Activated naive CD4-positive, alpha-beta T cell treated with anti-CD3 and anti-CD28 coated beads, Interleukin-2, amount 10 ng/mL, durations not matched to agents 7 days and 5 days (primary cell): Measurements from ENCODE around the gene BBX.

ENCODE experiments used
- CTCF ChIA-PET: fragments of 350-600 bp; sonication (Branson Sonifier 250); formaldehyde crosslinking; loops from one replicate; lab custom pipeline; 2021; ENCODE audit warnings: antibody characterized with exemption; lab: Charles Lee
- DNase-seq: peaks from one replicate; pipeline ENCODE4 v3.0.0-alpha.2; 2020
- H3K27ac Mint-ChIP-seq: one replicate; pipeline ENCODE4 v1.8.0; 2021; ENCODE audit warnings: mild to moderate bottlenecking, moderate library complexity, mixed read lengths
- H3K27me3 Mint-ChIP-seq: one replicate; pipeline ENCODE4 v1.8.0; 2021; ENCODE audit warnings: mild to moderate bottlenecking, mixed read lengths
- H3K36me3 Mint-ChIP-seq: one replicate; pipeline ENCODE4 v1.8.0; 2021; ENCODE audit warnings: mixed read lengths
- H3K4me1 Mint-ChIP-seq: one replicate; pipeline ENCODE4 v1.8.0; 2021; ENCODE audit warnings: mixed read lengths
- H3K4me3 Mint-ChIP-seq: one replicate; pipeline ENCODE4 v1.8.0; 2021; ENCODE audit warnings: mild to moderate bottlenecking, moderate library complexity, mixed read lengths
- H3K9me3 Mint-ChIP-seq: one replicate; pipeline ENCODE4 v1.8.0; 2021; ENCODE audit warnings: mixed read lengths

BBX gene

DNA sequence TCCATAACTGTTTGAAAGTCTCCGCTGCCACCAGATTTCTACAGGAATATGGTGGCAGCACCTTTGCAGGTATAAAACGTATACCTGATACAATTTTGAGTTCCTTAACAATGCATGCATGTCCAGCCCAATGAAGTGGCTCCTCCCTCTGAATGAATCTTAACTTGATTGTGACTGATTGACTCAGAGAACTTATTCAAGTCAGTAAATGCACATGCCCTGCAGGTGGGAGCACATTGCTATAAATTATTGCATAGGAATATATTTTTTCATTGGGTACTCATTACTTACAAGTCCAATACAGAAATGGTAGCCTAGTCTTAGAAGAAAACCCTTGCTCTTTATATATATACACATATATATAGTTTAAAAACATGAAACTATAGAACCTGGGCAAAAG lies 259.3 kb downstream of the BBX start:
- H3K4me3 Mint-ChIP-seq, result no peak overlapping the region
- no peaks in the 10 kb centered on the region for H3K27me3 Mint-ChIP-seq
- H3K36me3 Mint-ChIP-seq, result peaks cover 31% of the 10 kb centered on the region
- no peak overlapping the region for H3K27ac Mint-ChIP-seq
- CTCF ChIA-PET, result no interaction called here
- H3K4me1 Mint-ChIP-seq, result no peaks in the 10 kb centered on the region
- no peaks in the 10 kb centered on the region for H3K9me3 Mint-ChIP-seq
- DNase-seq, result no peak

DNA sequence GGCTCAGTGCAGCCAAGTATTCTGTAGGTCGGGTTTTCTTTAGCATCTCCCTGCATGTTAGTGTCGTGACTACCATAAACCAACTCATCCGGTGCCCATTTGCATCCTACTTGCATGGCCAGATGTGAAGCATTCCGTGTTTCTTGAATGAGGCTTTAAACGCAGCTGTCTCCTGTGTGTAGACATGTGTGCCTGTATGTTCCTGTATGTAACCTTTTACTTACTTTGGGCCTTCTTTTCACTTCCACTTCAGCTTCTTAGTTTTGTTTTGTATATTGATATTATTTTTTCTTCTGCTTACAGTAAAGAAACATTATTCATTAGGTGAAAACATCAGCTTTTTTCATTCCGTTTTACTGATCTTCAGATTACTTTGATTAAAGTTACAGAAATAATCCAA lies 267.9 kb downstream of the BBX start:
- no peaks in the 10 kb centered on the region for H3K27me3 Mint-ChIP-seq
- DNase-seq, result no peak
- H3K4me3 Mint-ChIP-seq, result no peak overlapping the region
- H3K27ac Mint-ChIP-seq, result no peak overlapping the region
- CTCF ChIA-PET, result interaction anchor here (0.8 kb wide), 1 partner anchor 55 kb away, joined by 4 read pairs; no protein-coding TSS in a partner anchor
- H3K9me3 Mint-ChIP-seq, result no peaks in the 10 kb centered on the region
- H3K36me3 Mint-ChIP-seq, result peaks cover 22% of the 10 kb centered on the region
- H3K4me1 Mint-ChIP-seq, result no peaks in the 10 kb centered on the region

DNA sequence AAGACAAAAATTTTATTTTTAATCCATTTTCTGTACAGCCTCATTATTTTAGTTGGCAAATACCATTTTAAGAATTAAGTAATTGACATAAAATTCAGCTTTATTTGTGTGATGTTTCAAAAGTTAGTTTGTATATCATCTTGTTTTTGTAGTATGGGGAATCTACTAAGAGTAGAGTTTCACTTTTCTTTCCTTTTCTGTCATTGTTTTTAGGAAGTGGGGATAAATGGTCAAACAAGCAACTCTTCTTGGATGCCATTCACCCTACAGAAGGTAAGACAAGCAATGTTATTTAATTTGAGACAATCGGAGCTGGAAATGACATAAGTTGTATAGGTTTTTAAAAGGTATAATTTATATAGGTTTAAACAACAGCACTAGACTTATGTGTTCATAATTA lies 268.3 kb downstream of the BBX start:
- Mint-ChIP-seq H3K27me3 (no peaks in the 10 kb centered on the region), H3K4me3 (no peak overlapping the region), H3K4me1 (no peaks in the 10 kb centered on the region), H3K9me3 (no peaks in the 10 kb centered on the region), H3K27ac (no peak overlapping the region), H3K36me3 (peaks cover 23% of the 10 kb centered on the region)
- CTCF ChIA-PET, result interaction anchor here (0.8 kb wide), 1 partner anchor 55 kb away, joined by 4 read pairs; no protein-coding TSS in a partner anchor
- no peak for DNase-seq

DNA sequence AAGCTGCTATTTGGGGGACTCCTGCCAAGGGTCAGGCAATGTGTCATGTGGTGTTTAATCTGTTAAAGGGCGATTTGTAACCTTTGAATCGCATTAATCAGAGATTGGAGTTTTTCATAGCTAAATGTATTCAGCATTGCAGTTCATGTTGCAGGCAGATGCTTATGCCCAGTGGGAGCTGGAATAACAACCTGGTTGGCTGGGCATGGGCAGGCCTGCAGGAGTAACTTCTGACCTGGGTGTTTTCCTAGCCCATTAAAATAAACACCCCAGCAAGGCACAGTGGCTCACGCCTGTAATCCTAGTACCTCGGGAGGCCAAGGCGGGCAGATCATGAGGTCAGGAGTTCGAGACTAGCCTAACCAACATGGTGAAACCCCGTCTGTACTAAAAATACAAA lies 268.7 kb downstream of the BBX start:
- Mint-ChIP-seq H3K4me3 (no peak overlapping the region), H3K4me1 (no peaks in the 10 kb centered on the region), H3K36me3 (peaks cover 23% of the 10 kb centered on the region), H3K27me3 (no peaks in the 10 kb centered on the region), H3K27ac (no peak overlapping the region), H3K9me3 (no peaks in the 10 kb centered on the region)
- no peak for DNase-seq
- CTCF ChIA-PET, result no interaction called here

DNA sequence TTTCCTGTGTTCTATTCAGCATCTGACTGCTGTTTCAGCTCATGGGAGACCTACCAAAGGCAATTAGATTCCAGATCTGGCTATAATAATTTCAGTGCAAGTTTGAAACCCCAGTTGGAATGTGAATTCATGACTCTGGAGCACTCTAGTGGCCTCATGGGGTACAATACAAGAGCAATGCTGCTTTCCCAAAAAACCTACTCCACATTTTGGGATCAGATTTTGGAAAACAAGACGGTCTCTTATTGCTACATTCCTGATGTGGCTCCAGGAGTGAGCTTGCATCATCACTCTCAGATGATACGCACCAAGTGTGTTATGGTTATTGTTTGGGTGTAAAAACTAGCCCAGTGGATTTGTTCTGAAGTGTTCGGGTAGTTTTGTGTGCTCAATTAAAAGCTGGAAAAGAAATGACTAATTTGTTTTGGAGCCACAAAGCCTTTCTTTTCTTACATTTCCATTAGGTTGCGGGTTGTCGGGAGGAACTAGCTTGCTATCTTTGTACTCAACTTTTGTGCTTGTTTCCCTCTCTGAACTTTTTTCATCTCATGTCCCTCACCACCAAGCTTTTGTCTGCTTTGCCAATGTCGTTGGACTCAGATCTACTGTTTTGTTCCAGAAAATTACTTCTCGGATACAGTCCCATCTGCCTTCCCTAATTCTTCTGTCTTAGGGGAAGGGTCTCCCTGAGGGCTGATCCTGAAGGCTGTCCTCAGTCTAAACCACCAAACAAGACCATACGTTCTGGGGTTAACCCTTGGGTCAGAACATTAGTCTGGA lies 272.1 kb downstream of the BBX start:
- no peak overlapping the region for H3K4me3 Mint-ChIP-seq
- no peak overlapping the region for H3K27ac Mint-ChIP-seq
- peaks cover 2% of the 10 kb centered on the region for H3K4me1 Mint-ChIP-seq

DNA sequence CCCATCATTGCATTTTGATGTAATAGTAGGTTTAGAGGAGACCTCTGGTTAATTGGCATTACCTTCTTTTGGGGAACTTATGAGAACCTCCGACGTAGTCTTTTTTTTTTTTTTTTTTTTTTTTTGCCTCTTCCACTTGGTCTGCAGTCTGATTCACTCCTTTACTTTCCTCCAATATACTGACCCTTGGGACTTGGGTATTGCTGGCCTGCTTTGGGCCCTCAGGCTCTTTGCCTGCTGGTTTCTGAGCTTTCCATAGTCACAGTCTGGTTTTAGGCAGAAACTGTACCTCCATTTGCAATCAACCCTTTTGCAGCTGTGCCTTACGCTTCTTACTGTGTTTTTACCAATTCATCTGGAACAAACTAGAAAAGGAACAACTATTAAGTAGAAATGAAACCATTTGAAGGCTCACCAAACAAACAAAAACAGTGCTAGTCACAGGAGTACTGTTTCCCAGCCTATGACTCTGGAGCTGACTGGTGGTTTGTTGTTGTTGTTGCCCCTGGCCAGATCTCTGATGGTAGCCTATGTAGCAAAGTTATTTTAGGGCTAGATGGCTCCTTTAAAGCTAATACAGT lies 272.8 kb downstream of the BBX start:
- Mint-ChIP-seq H3K4me3 (no peak overlapping the region), H3K27ac (no peak overlapping the region), H3K27me3 (no peaks in the 10 kb centered on the region), H3K9me3 (no peaks in the 10 kb centered on the region), H3K4me1 (peaks cover 2% of the 10 kb centered on the region), H3K36me3 (peaks cover 23% of the 10 kb centered on the region)
- DNase-seq, result no peak
- CTCF ChIA-PET, result interaction anchor here (0.6 to 1.2 kb wide), 2 partner anchors 201 to 682 kb away, joined by 3 read pairs; no protein-coding TSS in a partner anchor

More for the DNA sequence above, 272.1 kb downstream of the BBX start:
- Mint-ChIP-seq H3K36me3 (peaks cover 26% of the 10 kb centered on the region), H3K27me3 (no peaks in the 10 kb centered on the region), H3K9me3 (no peaks in the 10 kb centered on the region)
- CTCF ChIA-PET, result no interaction called here
- no peak for DNase-seq

DNA sequence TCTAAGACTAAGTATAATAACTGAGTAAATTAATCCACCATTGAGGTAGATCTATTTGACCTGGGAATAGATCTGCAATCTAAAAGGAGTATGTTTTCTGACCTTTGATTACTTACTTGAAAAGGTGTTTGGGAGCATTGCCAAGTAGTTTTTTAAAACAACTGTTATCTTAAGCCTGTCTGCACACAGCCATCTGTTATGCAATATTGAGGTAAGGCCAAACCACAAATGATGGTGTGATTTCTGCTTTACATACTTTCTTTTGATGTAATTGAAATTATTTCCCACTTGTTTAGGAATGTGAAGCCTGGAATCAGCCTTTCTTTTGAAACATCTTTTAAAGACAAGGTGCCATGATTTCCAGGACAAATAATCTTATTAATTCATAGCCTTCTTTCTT lies 274.0 kb downstream of the BBX start:
- CTCF ChIA-PET, result interaction anchor here (1.2 kb wide), 1 partner anchor 681 kb away, joined by 3 read pairs; no protein-coding TSS in a partner anchor
- H3K9me3 Mint-ChIP-seq, result no peaks in the 10 kb centered on the region
- no peak overlapping the region for H3K4me3 Mint-ChIP-seq
- H3K36me3 Mint-ChIP-seq, result peaks cover 29% of the 10 kb centered on the region
- H3K27ac Mint-ChIP-seq, result no peak overlapping the region
- DNase-seq, result no peak
- H3K4me1 Mint-ChIP-seq, result peaks cover 2% of the 10 kb centered on the region
- H3K27me3 Mint-ChIP-seq, result no peaks in the 10 kb centered on the region

DNA sequence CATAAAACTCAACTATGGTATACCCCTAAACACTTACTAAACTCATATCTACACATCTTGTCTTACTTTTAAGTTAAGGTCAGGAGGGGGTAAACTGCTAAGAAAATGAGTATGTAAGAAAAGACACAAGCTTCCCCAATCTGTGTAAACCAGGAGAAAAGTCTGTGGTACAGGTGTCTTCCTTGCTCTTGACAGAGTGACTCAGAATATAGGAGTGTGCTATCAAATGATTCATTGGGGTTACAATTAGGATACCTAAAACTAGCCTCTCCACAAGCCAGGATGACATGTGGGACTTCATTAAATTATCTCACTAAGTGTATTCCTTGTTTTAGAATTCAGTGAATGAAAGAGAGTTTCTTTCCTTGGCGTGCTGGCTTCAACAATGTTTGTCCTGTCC lies 274.8 kb downstream of the BBX start:
- H3K36me3 Mint-ChIP-seq, result peaks cover 25% of the 10 kb centered on the region
- H3K4me1 Mint-ChIP-seq, result peaks cover 2% of the 10 kb centered on the region
- no peak overlapping the region for H3K4me3 Mint-ChIP-seq
- DNase-seq, result no peak
- no peaks in the 10 kb centered on the region for H3K27me3 Mint-ChIP-seq
- no peak overlapping the region for H3K27ac Mint-ChIP-seq
- no peaks in the 10 kb centered on the region for H3K9me3 Mint-ChIP-seq
- CTCF ChIA-PET, result no interaction called here

DNA sequence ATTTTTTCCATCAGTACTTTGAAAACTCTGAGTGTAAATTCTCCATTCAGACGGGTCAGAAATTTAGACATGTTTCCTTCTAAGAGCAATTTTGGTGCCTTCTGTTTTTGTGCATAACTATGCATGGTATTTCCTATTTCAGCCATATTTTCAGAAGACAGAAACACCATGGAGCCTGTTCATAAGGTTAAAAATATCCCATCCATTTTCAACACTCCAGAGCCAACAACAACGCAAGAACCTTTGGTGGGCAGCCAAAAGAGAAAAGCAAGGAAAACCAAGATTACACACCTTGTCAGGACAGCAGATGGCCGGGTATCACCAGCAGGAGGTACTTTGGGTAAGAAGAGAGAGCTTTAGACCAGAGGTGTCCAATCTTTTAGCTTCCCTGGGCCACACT lies 275.6 kb downstream of the BBX start:
- Mint-ChIP-seq H3K27ac (no peak overlapping the region), H3K4me1 (peaks cover 2% of the 10 kb centered on the region), H3K27me3 (no peaks in the 10 kb centered on the region), H3K4me3 (no peak overlapping the region), H3K36me3 (peaks cover 31% of the 10 kb centered on the region), H3K9me3 (no peaks in the 10 kb centered on the region)
- DNase-seq, result no peak
- CTCF ChIA-PET, result no interaction called here

DNA sequence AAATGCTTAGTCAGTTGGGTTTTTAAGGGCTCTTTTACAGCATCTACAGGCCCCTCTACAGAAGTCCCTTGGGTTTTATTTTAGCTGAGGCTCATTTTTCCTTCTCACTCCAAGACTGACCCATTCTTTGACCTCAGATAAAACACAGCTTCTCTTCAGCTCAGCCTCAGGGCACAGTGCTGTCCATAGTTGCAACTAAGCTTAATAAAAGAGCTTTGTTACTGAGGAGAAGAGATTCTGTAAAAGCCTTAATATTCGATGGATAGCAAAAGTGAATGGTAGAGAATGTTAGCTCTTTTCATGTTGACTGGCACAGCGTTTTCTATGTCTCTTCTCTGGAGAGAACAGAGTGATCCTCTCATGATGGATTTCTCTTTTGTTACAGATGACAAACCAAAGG lies 277.9 kb downstream of the BBX start:
- Mint-ChIP-seq H3K4me1 (peaks cover 2% of the 10 kb centered on the region), H3K36me3 (peaks cover 42% of the 10 kb centered on the region), H3K27me3 (no peaks in the 10 kb centered on the region), H3K4me3 (no peak overlapping the region), H3K27ac (no peak overlapping the region), H3K9me3 (no peaks in the 10 kb centered on the region)
- CTCF ChIA-PET, result no interaction called here
- DNase-seq, result no peak

DNA sequence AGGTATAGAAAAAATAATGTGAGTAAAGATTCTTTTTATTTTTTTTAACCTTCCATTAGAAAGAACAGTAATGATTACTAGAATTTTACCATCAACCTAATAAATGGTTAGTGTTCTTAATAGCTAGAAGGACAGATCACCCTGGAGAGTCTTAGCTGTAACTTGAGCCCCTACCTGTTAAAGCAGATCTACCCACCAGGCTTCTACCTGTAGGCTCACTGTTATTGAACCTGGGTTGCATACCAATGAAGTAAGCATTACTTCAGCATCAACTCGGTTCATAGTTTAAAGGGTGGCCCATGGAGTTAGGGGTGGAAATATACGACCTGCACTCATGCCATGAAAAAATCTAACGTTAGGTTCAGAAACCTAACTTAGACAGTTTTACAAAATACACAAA lies 280.4 kb downstream of the BBX start:
- no peak for DNase-seq
- no peak overlapping the region for H3K4me3 Mint-ChIP-seq
- H3K27me3 Mint-ChIP-seq, result no peaks in the 10 kb centered on the region
- no peaks in the 10 kb centered on the region for H3K4me1 Mint-ChIP-seq
- peaks cover 42% of the 10 kb centered on the region for H3K36me3 Mint-ChIP-seq
- no peak overlapping the region for H3K27ac Mint-ChIP-seq
- H3K9me3 Mint-ChIP-seq, result no peaks in the 10 kb centered on the region
- CTCF ChIA-PET, result no interaction called here

DNA sequence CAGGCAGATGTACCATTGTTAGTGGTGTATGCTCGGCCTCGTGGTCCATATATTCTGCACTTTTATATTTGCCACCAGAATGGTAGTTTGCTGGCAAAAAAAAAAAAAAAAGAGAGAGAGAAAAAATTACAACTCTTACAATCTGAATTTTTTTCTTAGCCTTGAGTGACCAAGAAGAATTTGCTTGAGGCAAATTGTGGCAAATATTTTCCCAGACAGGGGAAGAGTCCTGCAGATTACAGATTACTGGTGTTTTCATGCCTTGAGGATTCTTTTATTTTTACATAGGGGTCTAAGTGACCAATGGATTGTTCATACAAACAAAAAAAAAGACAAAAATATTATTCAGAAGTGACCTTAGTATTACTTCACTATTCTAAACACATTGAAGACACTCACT lies 283.3 kb downstream of the BBX start:
- Mint-ChIP-seq H3K4me1 (peaks cover 9% of the 10 kb centered on the region), H3K4me3 (no peak overlapping the region), H3K9me3 (no peaks in the 10 kb centered on the region), H3K27ac (no peak overlapping the region), H3K36me3 (peaks cover 41% of the 10 kb centered on the region), H3K27me3 (no peaks in the 10 kb centered on the region)
- CTCF ChIA-PET, result no interaction called here
- DNase-seq, result no peak

DNA sequence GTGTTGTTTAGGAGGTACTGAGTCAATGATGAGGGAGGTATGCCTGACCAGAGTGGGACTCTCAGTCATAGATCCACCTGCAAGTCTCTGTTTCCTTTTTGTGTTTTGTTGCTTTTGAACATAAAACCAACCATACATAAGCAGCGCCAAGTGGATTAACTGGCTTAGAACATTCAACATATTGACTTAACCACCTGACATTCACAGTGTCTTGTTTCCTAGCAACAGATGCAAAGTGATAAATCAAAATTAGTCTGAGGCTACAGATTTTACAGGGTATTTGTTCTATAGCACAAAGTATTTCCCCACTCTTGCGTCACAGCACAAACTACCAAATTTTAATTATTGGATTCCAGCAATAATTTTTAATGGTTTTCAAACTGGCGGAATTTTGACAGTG lies 283.8 kb downstream of the BBX start:
- CTCF ChIA-PET, result interaction anchor here (0.7 kb wide), 1 partner anchor 534 kb away, joined by 4 read pairs; no protein-coding TSS in a partner anchor
- Mint-ChIP-seq H3K27me3 (no peaks in the 10 kb centered on the region), H3K27ac (no peak overlapping the region), H3K4me1 (peaks cover 9% of the 10 kb centered on the region), H3K9me3 (no peaks in the 10 kb centered on the region), H3K4me3 (no peak overlapping the region), H3K36me3 (peaks cover 36% of the 10 kb centered on the region)
- no peak for DNase-seq

DNA sequence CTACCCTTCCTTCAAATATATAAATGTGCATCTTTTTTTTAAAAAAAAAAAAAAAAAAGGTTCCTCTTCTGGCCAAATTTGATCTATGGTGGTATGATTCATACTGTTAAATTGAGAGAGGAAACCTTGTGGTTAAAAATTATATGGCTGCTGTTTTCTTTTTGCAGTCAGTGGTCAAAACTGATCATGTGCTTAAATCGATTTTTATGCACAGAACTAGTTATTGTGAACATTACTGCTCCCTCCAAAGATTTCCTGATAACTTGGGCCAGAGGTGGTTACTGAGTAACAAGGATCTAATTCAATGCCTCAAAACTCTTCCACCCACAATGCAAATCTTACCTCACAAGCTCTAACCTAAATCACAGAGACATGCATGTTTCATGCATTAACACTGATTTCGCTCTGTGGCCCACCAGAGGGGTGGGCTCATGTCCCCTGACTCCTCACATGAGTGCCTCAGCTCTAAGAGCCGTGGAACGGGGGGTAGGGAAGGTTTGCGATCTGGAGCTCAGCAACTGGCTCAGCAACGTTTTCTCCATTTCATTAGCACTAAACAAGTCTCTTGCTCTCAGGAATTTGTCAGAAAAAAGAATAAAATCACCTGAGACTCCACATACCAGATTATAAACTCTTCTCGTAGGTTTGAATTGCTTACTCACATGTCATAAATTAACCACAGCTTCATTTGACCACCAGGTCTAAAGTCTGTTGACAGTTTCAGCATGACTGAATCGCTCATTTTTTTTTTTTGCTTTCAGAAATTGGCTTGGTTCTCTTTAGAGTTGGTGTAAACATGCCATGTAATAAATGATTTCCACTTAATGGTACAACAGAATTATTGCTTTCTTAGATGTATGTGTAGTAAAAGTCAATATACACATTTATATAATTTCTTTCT lies 287.7 kb downstream of the BBX start:
- peaks cover 15% of the 10 kb centered on the region for H3K36me3 Mint-ChIP-seq
- H3K9me3 Mint-ChIP-seq, result no peaks in the 10 kb centered on the region
- H3K27ac Mint-ChIP-seq, result peak overlapping the region; percentile 6
- peaks cover 9% of the 10 kb centered on the region for H3K4me1 Mint-ChIP-seq
- no peaks in the 10 kb centered on the region for H3K27me3 Mint-ChIP-seq
- H3K4me3 Mint-ChIP-seq, result no peak overlapping the region
- no peak for DNase-seq
- CTCF ChIA-PET, result interaction anchor here (0.6 to 1.0 kb wide), 4 partner anchors 16 to 1312 kb away, joined by 3 to 5 read pairs (median 4); no protein-coding TSS in a partner anchor
